ENCODE measurements around the gene KRT7.

The KRT7 gene

GRCh38 chr12:52199294-52199919 lies 33.6 kb upstream of the KRT7 start:
- no peak for DNase-seq (ENCODE audit: low read depth)

- DNase-seq (ENCODE audit: low read depth) = no peak
Measured at GRCh38 chr12:52200086-52200780, 32.8 kb upstream of the KRT7 start.

- DNase-seq (ENCODE audit: low read depth) = no peak
Measured at GRCh38 chr12:52200781-52201450, 32.1 kb upstream of the KRT7 start.

- DNase-seq (ENCODE audit: low read depth) = no peak
Measured at GRCh38 chr12:52201451-52201839, 31.6 kb upstream of the KRT7 start.

- DNase-seq (ENCODE audit: low read depth) = no peak
Measured at GRCh38 chr12:52202361-52203078, 30.5 kb upstream of the KRT7 start.

GRCh38 chr12:52203079-52203921 lies 29.7 kb upstream of the KRT7 start:
- DNase-seq (ENCODE audit: low read depth) = no peak

- no peak for DNase-seq (ENCODE audit: low read depth)
Measured at GRCh38 chr12:52204095-52204930, 28.7 kb upstream of the KRT7 start.

- no peak for DNase-seq (ENCODE audit: low read depth)
Measured at GRCh38 chr12:52204931-52205505, 28.0 kb upstream of the KRT7 start.

- no peak for DNase-seq (ENCODE audit: low read depth)
Measured at GRCh38 chr12:52205612-52206303, 27.3 kb upstream of the KRT7 start.

- DNase-seq (ENCODE audit: low read depth) = no peak
Measured at GRCh38 chr12:52206304-52207040, 26.6 kb upstream of the KRT7 start.

GRCh38 chr12:52207106-52207505 lies 25.9 kb upstream of the KRT7 start:
- no peak for DNase-seq (ENCODE audit: low read depth)

- no peak for DNase-seq (ENCODE audit: low read depth)
Measured at GRCh38 chr12:52207895-52208294, 25.1 kb upstream of the KRT7 start.

- DNase-seq (ENCODE audit: low read depth) = no peak
Measured at GRCh38 chr12:52208424-52209165, 24.4 kb upstream of the KRT7 start.

- DNase-seq (ENCODE audit: low read depth) = no peak
Measured at GRCh38 chr12:52209321-52209720, 23.7 kb upstream of the KRT7 start.

- DNase-seq (ENCODE audit: low read depth) = no peak
Measured at GRCh38 chr12:52210186-52210924, 22.7 kb upstream of the KRT7 start.

- no peak for DNase-seq (ENCODE audit: low read depth)
Measured at GRCh38 chr12:52210925-52211650, 22.0 kb upstream of the KRT7 start.

All from activated T-helper 9 cell treated with anti-CD3 and anti-CD28 coated beads, Interleukin-2, amount 50 U/mL, for 16 hours (primary cell).